ENCODE data around the gene GMDS. TPM values are rescaled to one million over a fixed set of nuclear protein-coding genes. Genes with fewer than 3 reads are reported as not detected.
A peak's percentile ranks its signal among the peaks of the same experiment; 100 is the strongest.

The GMDS gene
- total RNA-seq, 2 donors from 2014 or later: 25.4 to 29.5 TPM

- Histone ChIP-seq H3K9me3 (ENCODE audit: control insufficient read depth, low read length) (peaks cover 18% of the 10 kb centered on the region), H3K4me1 (ENCODE audit: control insufficient read depth, insufficient read depth, low read length) (peaks cover 2% of the 10 kb centered on the region), H3K4me3 (ENCODE audit: low read length) (no peak overlapping the region), H3K36me3 (ENCODE audit: control insufficient read depth, insufficient read depth, low read length) (no peaks in the 10 kb centered on the region), H3K9ac (ENCODE audit: extremely low read depth, low read length, poor library complexity, severe bottlenecking) (no peak overlapping the region), H3K27ac (ENCODE audit: low read depth, low read length) (no peak overlapping the region), H3K27me3 (ENCODE audit: control insufficient read depth, insufficient read depth, low read length, poor library complexity, severe bottlenecking) (no peaks in the 10 kb centered on the region)
- H3K27me3 Mint-ChIP-seq (ENCODE audit: insufficient read depth): no peaks in the 10 kb centered on the region
- H3K27ac Mint-ChIP-seq: no peak overlapping the region
- WGBS, 2 experiments (ENCODE audit: insufficient coverage in 1 of 2, insufficient read length in 1 of 2): 95% methylated on average over 1 of the region's 1 CpG; no CpG with 5 or more reads in 1 of the 2 experiments
- H3K4me3 Mint-ChIP-seq: no peak overlapping the region
- no peaks in the 10 kb centered on the region for H3K36me3 Mint-ChIP-seq (ENCODE audit: low read depth)
- TF ChIP-seq CTCF (conservative IDR thresholded peaks at IDR 0.05): no peak
- H3K9me3 Mint-ChIP-seq: no peaks in the 10 kb centered on the region
- no peak for DNase-seq
- H3K4me1 Mint-ChIP-seq: no peaks in the 10 kb centered on the region
These were observed 83.3 kb downstream of the GMDS start for GRCh38 chr6:2162079-2162445.

GRCh38 chr6:2158596-2159271 is 86.7 kb downstream of the GMDS start:
- Mint-ChIP-seq H3K27me3 (ENCODE audit: insufficient read depth) (no peaks in the 10 kb centered on the region), H3K4me3 (no peak overlapping the region), H3K9me3 (no peaks in the 10 kb centered on the region), H3K4me1 (no peaks in the 10 kb centered on the region), H3K27ac (no peak overlapping the region), H3K36me3 (ENCODE audit: low read depth) (no peaks in the 10 kb centered on the region)
- TF ChIP-seq CTCF (conservative IDR thresholded peaks at IDR 0.05): peak; percentile 98
- WGBS, 2 experiments (ENCODE audit: insufficient coverage in 1 of 2, insufficient read length in 1 of 2): 36 to 46% methylated on average over 11 to 12 of the region's 12 CpGs
- no peaks in the 10 kb centered on the region for H3K9me3 ChIP-seq (ENCODE audit: control insufficient read depth, low read length)
- peak; percentile 91 for DNase-seq
- no peak overlapping the region for H3K4me3 ChIP-seq (ENCODE audit: low read length)
- no peaks in the 10 kb centered on the region for H3K27me3 ChIP-seq (ENCODE audit: control insufficient read depth, insufficient read depth, low read length, poor library complexity, severe bottlenecking)
- H3K36me3 ChIP-seq (ENCODE audit: control insufficient read depth, insufficient read depth, low read length): no peaks in the 10 kb centered on the region
- no peaks in the 10 kb centered on the region for H3K4me1 ChIP-seq (ENCODE audit: control insufficient read depth, insufficient read depth, low read length)
- no peak overlapping the region for H3K27ac ChIP-seq (ENCODE audit: low read depth, low read length)
- no peak overlapping the region for H3K9ac ChIP-seq (ENCODE audit: extremely low read depth, low read length, poor library complexity, severe bottlenecking)

- H3K27ac ChIP-seq (ENCODE audit: low read depth, low read length): no peak overlapping the region
- H3K4me1 ChIP-seq (ENCODE audit: control insufficient read depth, insufficient read depth, low read length): no peaks in the 10 kb centered on the region
- Mint-ChIP-seq H3K27ac (no peak overlapping the region), H3K4me1 (no peaks in the 10 kb centered on the region), H3K36me3 (ENCODE audit: low read depth) (no peaks in the 10 kb centered on the region), H3K27me3 (ENCODE audit: insufficient read depth) (no peaks in the 10 kb centered on the region), H3K4me3 (no peak overlapping the region), H3K9me3 (no peaks in the 10 kb centered on the region)
- TF ChIP-seq CTCF (conservative IDR thresholded peaks at IDR 0.05): no peak
- H3K36me3 ChIP-seq (ENCODE audit: control insufficient read depth, insufficient read depth, low read length): no peaks in the 10 kb centered on the region
- no peak overlapping the region for H3K9ac ChIP-seq (ENCODE audit: extremely low read depth, low read length, poor library complexity, severe bottlenecking)
- no peaks in the 10 kb centered on the region for H3K27me3 ChIP-seq (ENCODE audit: control insufficient read depth, insufficient read depth, low read length, poor library complexity, severe bottlenecking)
- no peak for DNase-seq
- WGBS, 2 experiments (ENCODE audit: insufficient coverage in 1 of 2, insufficient read length in 1 of 2): 82 to 100% methylated on average over 1 of the region's 1 CpG
- H3K9me3 ChIP-seq (ENCODE audit: control insufficient read depth, low read length): no peaks in the 10 kb centered on the region
- no peak overlapping the region for H3K4me3 ChIP-seq (ENCODE audit: low read length)
These were observed 87.8 kb downstream of the GMDS start for GRCh38 chr6:2157441-2158127.

Data from endodermal cell (in vitro differentiated cells).